ENCODE measurements around the gene AP3D1. TPM values are rescaled to one million over a fixed set of nuclear protein-coding genes. Genes with fewer than 3 reads are reported as not detected.

AP3D1 gene
- total RNA-seq, 2 donors from 2014 or later = 82.2 to 86.0 TPM

DNA sequence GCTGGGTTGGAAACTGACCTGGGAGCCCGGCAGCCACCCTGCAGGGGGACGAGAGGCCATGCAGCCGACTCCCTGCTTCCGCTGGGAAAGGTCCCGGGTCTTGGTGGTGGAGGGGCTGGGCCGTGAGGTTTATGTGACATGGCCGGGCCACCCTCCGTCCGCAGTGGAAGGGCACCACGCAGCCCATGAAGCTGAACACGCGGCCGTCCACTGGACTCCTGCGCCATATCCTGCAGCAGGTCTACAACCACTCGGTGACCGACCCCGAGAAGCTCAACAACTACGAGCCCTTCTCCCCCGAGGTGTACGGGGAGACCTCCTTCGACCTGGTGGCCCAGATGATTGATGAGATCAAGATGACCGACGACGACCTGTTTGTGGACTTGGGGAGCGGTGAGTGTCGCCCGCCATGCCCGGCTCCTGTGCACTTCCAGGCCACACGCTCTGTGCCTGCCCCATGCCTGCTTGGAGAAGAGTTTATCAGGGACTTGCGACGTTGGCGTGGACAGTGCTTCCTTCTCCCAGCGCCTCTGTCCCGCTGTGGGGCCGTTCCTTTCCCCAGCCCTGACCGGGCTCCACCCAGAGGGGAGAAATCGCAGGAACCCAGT is 39.6 kb upstream of the AP3D1 start:
- H3K36me3 Mint-ChIP-seq (ENCODE audit: low read depth) = no peaks in the 10 kb centered on the region
- no peak overlapping the region for H3K27ac Mint-ChIP-seq
- no peak for DNase-seq
- no peaks in the 10 kb centered on the region for H3K9me3 ChIP-seq (ENCODE audit: control insufficient read depth, low read length, poor library complexity, severe bottlenecking)
- H3K4me3 Mint-ChIP-seq = no peak overlapping the region
- no peaks in the 10 kb centered on the region for H3K4me1 Mint-ChIP-seq
- ATAC-seq = no peak
- no peaks in the 10 kb centered on the region for H3K27me3 Mint-ChIP-seq

DNA sequence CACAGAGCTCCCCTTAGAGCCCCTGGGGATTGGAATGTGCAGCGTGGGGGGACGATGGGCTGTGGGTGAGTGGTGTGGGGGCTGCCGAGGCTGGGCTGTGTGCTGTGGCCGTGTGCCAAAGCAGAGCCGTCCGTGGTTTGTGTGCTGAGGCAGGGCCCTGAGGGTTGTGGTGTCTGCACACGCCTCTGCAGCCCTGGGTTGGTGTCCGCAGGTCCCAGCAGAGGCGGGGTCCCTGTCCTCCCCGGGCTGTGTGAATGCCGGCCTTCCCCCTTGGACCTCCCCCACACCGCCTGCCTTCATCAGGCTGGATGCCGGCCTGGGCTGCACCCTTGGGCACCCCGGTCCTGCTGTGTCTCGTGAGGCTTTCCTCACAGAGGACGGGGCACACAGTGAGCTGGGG is 38.5 kb upstream of the AP3D1 start:
- Mint-ChIP-seq H3K36me3 (ENCODE audit: low read depth) (no peaks in the 10 kb centered on the region), H3K27me3 (no peaks in the 10 kb centered on the region), H3K4me1 (peaks cover 2% of the 10 kb centered on the region), H3K27ac (no peak overlapping the region), H3K4me3 (no peak overlapping the region)
- no peak for DNase-seq
- no peaks in the 10 kb centered on the region for H3K9me3 ChIP-seq (ENCODE audit: control insufficient read depth, low read length, poor library complexity, severe bottlenecking)
- no peak for ATAC-seq

DNA sequence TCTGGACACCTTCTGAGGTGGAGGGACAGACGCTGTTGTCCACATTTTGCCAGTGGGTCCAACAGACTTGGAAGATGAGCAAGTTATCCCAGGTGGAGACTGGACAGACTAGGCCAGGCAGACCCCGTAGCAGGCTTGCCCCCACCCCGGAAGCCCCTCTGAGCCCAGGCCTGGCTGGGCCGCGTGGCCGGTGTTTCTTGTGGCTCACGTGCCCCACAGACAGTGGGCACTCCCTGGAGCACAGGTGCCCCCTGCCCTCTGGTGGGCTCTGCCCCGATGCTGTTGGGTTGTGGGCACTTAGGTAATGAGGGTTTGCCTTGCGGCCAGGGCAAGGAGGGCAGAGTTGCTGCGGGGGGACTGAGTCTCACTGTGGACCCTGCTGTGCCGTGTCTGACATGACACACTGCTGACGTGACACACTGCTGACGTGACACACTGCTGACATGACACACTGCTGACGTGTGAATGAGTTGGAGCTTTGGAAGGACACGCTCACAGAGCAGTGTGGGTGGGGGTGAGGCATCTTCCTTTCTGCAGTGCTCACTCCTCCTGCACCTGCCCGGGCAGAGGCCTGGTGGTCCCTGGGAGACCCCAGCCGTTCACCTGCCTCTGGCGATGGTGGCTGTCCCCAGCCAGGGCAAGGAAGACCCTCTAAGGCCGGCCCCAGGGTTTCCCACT is 37.5 kb upstream of the AP3D1 start:
- Mint-ChIP-seq H3K4me3 (no peak overlapping the region), H3K36me3 (ENCODE audit: low read depth) (no peaks in the 10 kb centered on the region), H3K27me3 (no peaks in the 10 kb centered on the region), H3K27ac (no peak overlapping the region), H3K4me1 (peaks cover 5% of the 10 kb centered on the region)
- ATAC-seq = no peak
- H3K9me3 ChIP-seq (ENCODE audit: control insufficient read depth, low read length, poor library complexity, severe bottlenecking) = no peaks in the 10 kb centered on the region
- no peak for DNase-seq

DNA sequence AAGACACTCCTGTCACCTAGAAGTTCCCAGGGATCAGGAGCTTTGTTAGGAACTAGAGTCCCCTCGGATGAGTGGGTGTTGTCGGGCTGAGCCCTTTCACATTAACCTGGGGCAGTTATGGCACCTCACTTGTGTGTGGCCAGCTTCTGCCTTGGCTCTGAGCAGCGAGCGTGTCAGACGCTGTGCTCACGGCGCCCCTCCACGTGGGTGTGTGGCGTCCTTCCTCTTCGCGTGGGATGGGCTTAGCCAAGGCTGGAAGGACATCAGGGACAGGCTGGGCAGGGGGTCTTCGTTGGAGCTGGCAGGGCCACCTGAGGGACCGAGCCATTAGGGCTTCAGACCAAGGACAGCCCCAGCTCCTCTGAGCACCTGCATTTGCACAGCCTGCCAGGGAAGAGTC is 35.8 kb upstream of the AP3D1 start:
- no peaks in the 10 kb centered on the region for H3K36me3 Mint-ChIP-seq (ENCODE audit: low read depth)
- no peak for DNase-seq
- no peaks in the 10 kb centered on the region for H3K27me3 Mint-ChIP-seq
- ATAC-seq = no peak
- peaks cover 5% of the 10 kb centered on the region for H3K4me1 Mint-ChIP-seq
- H3K27ac Mint-ChIP-seq = no peak overlapping the region
- no peaks in the 10 kb centered on the region for H3K9me3 ChIP-seq (ENCODE audit: control insufficient read depth, low read length, poor library complexity, severe bottlenecking)
- H3K4me3 Mint-ChIP-seq = no peak overlapping the region

DNA sequence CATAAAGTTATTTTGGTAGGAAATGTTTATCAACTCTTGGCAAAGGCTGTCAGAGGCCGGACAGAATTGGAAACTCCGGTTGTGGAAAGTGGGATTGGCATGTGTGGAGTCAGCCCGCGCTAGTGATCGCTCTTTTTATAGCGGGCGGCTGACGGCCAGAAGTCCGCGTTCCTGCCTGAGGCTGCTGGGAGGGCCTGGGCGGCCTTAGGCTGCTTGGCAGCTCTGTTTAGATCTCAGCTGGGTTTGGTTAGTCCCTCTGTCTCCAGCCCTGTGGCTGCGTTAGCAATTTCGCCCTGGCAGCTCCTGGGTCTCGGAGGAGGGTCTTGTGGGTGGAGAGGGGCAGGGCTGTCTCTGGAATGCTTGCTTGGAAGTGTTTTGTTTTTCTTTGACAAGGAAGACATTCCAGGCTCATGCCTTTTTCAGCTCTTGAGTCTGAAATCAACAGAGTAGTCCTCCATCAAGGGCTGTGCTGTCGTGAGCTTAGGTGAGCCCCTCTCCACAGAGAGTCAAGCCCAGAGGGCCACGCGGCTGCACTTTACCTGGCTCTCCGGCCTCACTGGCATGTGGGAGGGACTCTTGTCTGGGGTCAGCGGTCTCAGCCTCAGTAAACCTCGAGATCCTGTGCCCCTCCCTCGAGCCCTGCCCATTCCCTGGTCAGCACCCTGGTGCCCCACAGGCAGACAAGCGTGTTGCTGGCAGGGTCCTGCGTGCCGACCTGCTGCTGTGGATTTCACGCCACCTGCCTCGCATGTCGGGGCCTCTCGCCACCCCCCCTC is 34.9 kb upstream of the AP3D1 start:
- DNase-seq (no peak), ATAC-seq (no peak)
- H3K9me3 ChIP-seq (ENCODE audit: control insufficient read depth, low read length, poor library complexity, severe bottlenecking) = no peaks in the 10 kb centered on the region
- peaks cover 5% of the 10 kb centered on the region for H3K4me1 Mint-ChIP-seq
- H3K27me3 Mint-ChIP-seq = no peaks in the 10 kb centered on the region
- H3K36me3 Mint-ChIP-seq (ENCODE audit: low read depth) = no peaks in the 10 kb centered on the region
- H3K4me3 Mint-ChIP-seq = no peak overlapping the region
- no peak overlapping the region for H3K27ac Mint-ChIP-seq

DNA sequence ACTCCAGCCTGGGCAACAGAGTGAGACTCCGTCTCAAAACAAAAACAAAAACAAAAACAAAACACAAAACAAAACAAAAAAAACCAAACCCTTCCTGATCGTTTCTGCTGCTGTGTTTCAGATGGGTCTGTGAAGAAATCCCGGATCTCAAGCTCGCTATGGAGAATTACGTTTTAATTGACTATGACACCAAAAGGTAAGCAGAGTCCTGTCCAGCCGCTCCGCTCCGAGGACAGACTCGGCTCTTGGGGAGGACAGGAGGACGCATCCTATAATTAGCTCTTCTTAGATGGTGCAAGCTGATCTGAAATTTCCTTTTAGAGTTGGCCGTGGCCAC is 34.3 kb upstream of the AP3D1 start:
- DNase-seq (no peak), ATAC-seq (no peak)
- H3K4me3 Mint-ChIP-seq = no peak overlapping the region
- H3K36me3 Mint-ChIP-seq (ENCODE audit: low read depth) = no peaks in the 10 kb centered on the region
- no peaks in the 10 kb centered on the region for H3K9me3 ChIP-seq (ENCODE audit: control insufficient read depth, low read length, poor library complexity, severe bottlenecking)
- H3K27ac Mint-ChIP-seq = no peak overlapping the region
- no peaks in the 10 kb centered on the region for H3K27me3 Mint-ChIP-seq
- peaks cover 7% of the 10 kb centered on the region for H3K4me1 Mint-ChIP-seq

DNA sequence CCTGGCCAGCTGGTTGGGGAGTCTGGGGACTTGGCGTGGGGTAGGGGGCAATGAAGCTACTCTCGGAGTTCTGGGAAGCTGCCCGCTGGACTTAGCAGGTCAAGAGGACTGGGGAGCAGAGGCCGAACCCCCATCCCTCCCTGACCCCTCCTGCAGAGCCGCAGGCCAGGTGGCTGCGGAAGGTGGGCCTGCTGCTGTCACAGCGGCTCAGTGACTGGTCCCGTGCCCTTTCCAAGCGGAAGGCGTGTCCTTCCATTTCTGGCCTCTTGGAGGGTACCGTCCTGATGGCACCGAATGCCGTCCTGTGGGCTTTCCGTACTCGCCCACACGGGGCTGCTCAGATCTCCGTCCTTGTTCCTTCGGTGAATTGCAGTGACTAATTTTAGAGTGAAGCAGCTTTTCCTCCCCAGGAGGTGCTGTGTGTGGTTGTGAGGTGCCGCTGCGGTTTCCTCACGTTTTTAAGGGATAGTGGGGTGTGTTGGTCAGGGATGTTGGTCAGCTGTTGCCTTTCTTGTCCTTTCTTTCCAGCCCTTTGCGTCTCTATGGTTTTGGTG is 33.1 kb upstream of the AP3D1 start:
- Mint-ChIP-seq H3K27me3 (no peaks in the 10 kb centered on the region), H3K4me3 (no peak overlapping the region), H3K36me3 (ENCODE audit: low read depth) (no peaks in the 10 kb centered on the region), H3K4me1 (peaks cover 13% of the 10 kb centered on the region), H3K27ac (peak overlapping the region; percentile 75)
- no peaks in the 10 kb centered on the region for H3K9me3 ChIP-seq (ENCODE audit: control insufficient read depth, low read length, poor library complexity, severe bottlenecking)
- ATAC-seq = no peak
- no peak for DNase-seq

DNA sequence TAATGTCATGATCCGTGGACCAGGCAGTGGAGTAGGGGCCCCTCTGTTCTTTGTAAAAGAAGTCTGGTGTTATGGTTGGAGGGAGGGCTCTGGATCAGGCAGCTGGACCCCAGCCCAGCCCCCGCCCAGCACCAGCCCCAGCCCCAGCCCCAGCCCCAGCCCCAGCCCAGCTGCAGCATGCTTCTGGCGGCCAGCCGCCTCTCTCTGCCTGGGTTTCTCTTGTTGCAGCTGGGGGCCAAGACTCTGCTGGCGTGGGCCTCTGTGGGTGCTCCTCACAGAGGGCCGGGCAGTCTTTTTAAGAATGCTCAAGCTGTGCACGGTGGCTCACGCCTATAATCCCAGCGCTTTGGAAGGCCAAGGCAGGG is 30.2 kb upstream of the AP3D1 start:
- Mint-ChIP-seq H3K27me3 (no peaks in the 10 kb centered on the region), H3K4me3 (no peak overlapping the region), H3K36me3 (ENCODE audit: low read depth) (no peaks in the 10 kb centered on the region), H3K4me1 (peaks cover 13% of the 10 kb centered on the region), H3K27ac (no peak overlapping the region)
- DNase-seq (no peak), ATAC-seq (no peak)
- no peaks in the 10 kb centered on the region for H3K9me3 ChIP-seq (ENCODE audit: control insufficient read depth, low read length, poor library complexity, severe bottlenecking)

DNA sequence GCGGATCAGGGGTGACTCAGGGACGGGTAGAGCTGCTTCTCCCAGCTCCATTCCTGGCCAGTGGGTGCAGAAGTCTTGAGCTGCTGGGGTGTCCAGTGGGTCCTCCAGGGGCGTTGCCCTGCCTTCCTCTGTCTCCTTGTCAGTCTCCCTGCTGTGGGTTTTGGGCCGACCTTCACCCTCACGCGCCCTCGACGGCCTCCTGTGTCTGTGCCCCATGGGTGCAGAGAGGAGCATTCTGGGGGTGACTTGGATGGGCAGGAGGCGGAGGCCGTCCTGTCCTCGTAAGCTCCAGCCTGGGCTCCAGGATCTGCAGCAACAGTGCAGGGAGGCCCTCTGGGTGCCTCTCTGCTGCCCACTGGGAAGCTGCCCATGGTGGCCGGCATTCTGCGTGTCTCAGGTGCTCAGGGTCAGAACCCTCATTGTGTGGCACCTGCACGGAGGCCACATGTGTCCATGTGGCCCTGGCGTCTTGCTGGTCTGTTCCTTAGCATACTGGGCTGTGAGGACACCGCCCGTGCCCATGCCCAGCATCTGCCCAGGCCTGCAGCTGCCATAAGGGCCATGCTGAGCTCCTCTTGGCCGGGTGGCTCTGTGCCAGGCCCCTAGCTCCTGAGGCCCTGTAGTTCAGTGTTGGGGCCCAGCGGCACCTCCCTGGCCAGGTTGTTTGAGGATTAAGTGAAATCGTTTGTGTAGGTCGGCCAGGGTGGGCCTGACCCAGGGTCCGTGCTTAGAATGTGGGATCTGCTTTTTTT is 29.7 kb upstream of the AP3D1 start:
- Mint-ChIP-seq H3K4me3 (no peak overlapping the region), H3K27me3 (no peaks in the 10 kb centered on the region)

DNA sequence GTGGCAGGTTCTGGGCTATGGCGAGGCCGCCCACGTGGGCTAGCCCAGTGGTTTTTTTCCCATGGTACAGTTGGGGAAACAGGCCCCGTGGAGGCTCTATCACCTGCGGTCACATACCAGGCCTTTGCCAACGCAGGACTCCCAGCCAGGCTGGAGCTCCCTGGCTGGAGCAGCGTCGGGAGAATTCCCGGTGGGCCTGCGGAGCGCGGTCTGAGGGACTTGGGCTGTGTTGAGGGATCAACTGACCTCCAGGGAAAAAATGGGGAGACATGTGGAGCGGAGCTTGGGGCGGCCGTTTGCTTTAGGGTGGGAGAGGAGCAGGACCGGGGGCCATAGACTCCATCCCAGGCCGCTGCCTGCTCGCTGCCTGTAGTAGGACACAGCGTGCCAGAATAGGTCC is 28.7 kb upstream of the AP3D1 start:
- H3K9me3 ChIP-seq (ENCODE audit: control insufficient read depth, low read length, poor library complexity, severe bottlenecking) = no peaks in the 10 kb centered on the region
- H3K4me3 Mint-ChIP-seq = no peak overlapping the region
- no peak overlapping the region for H3K27ac Mint-ChIP-seq
- DNase-seq (no peak), ATAC-seq (no peak)
- H3K4me1 Mint-ChIP-seq = peaks cover 15% of the 10 kb centered on the region
- H3K36me3 Mint-ChIP-seq (ENCODE audit: low read depth) = no peaks in the 10 kb centered on the region
- H3K27me3 Mint-ChIP-seq = no peaks in the 10 kb centered on the region

More for the DNA sequence above, 29.7 kb upstream of the AP3D1 start:
- peaks cover 15% of the 10 kb centered on the region for H3K4me1 Mint-ChIP-seq
- no peaks in the 10 kb centered on the region for H3K36me3 Mint-ChIP-seq (ENCODE audit: low read depth)
- ATAC-seq (no peak), DNase-seq (no peak)
- no peaks in the 10 kb centered on the region for H3K9me3 ChIP-seq (ENCODE audit: control insufficient read depth, low read length, poor library complexity, severe bottlenecking)
- no peak overlapping the region for H3K27ac Mint-ChIP-seq

DNA sequence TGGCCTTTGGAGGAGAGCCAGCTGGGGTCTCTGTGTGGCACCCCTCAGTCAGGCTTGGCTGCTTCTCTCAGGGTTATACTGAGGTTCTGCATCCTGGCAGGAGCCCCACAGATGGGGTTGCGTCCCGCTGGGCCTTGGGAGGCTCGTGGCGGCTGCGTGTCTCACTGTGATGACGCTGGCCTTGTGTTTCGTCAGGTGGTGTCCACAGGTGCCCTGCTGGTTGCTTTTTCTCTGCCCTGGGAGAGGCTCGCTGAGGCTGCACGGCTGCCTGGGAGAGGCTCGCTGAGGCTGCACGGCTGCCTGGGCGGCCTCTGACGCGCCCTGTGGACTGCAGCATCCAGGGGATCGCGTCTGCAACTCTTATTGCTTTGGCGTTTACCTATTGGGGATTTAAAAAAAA is 27.7 kb upstream of the AP3D1 start:
- H3K4me3 Mint-ChIP-seq = no peak overlapping the region
- DNase-seq (no peak), ATAC-seq (no peak)
- H3K27me3 Mint-ChIP-seq = no peaks in the 10 kb centered on the region
- H3K27ac Mint-ChIP-seq = no peak overlapping the region
- H3K36me3 Mint-ChIP-seq (ENCODE audit: low read depth) = no peaks in the 10 kb centered on the region
- no peaks in the 10 kb centered on the region for H3K9me3 ChIP-seq (ENCODE audit: control insufficient read depth, low read length, poor library complexity, severe bottlenecking)
- peaks cover 15% of the 10 kb centered on the region for H3K4me1 Mint-ChIP-seq

DNA sequence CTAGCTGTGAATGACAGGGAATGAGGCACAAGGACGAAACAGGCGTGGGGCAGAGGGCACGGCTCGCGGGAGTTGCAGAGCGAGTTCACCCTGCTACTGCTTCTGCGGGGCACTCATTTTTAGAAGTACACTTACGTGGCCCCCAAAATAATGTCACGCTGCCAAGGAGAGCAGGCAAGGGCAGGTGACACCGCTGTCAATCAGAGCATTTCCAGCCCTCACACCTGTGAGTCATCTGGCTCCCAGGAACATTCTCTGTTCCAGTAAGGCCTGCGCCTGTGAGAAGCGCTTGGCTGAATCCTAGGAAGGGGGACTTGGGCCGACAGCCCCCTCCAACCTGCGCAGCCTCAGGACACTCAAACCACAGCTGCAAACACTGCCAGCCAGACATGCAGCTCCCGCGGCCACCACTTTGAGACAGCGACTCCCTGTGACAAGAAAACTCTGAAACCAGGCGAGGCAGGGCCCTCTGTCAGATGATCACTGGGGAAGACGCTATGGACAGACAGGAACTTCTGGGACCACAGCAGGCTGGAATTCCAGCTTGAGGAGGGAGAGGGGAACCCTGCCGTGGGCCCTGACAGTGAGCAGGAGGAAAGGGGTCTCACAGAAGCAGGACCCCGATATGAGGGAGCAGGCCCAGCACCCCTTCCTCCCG is 25.1 kb upstream of the AP3D1 start:
- ATAC-seq = no peak
- Mint-ChIP-seq H3K4me1 (peaks cover 18% of the 10 kb centered on the region), H3K36me3 (ENCODE audit: low read depth) (no peaks in the 10 kb centered on the region)

DNA sequence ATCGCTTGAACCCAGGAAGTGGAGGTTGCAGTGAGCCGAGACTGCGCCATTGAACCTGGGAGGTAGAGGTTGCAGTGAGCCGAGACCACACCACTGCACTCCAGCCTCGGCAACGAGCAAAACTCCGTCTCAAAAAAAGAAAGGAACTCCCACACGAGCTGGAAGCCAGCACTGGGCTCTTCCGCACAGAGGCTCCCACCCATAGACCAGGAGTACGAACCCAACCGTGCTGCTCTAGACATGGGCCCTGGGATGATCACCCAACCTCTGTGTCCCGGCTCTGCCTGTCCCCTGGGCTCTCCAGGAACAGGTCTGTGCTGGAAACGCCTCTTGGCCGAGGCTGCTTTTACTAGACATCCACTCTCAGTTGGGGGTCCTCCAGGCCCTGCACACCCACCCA is 24.4 kb upstream of the AP3D1 start:
- Mint-ChIP-seq H3K4me1 (peaks cover 20% of the 10 kb centered on the region), H3K4me3 (no peak overlapping the region), H3K36me3 (ENCODE audit: low read depth) (no peaks in the 10 kb centered on the region), H3K27me3 (no peaks in the 10 kb centered on the region), H3K27ac (no peak overlapping the region)
- DNase-seq = no peak
- ATAC-seq = no peak
- no peaks in the 10 kb centered on the region for H3K9me3 ChIP-seq (ENCODE audit: control insufficient read depth, low read length, poor library complexity, severe bottlenecking)

More for the DNA sequence above, 25.1 kb upstream of the AP3D1 start:
- H3K27me3 Mint-ChIP-seq = no peaks in the 10 kb centered on the region
- H3K4me3 Mint-ChIP-seq = no peak overlapping the region
- H3K27ac Mint-ChIP-seq = no peak overlapping the region
- H3K9me3 ChIP-seq (ENCODE audit: control insufficient read depth, low read length, poor library complexity, severe bottlenecking) = no peaks in the 10 kb centered on the region
- no peak for DNase-seq

Data from T-helper 17 cell (primary cell).